ENCODE results near the gene ANK3. TPM values are rescaled to one million over a fixed set of nuclear protein-coding genes. Genes with fewer than 3 reads are reported as not detected.

Gene ANK3
- total RNA-seq, 2 experiments from 2014 or later: 60.5 to 61.9 TPM

- no peak for DNase-seq
- no peaks in the 10 kb centered on the region for H3K27me3 ChIP-seq (ENCODE audit: control insufficient read depth in 1 of 2, insufficient read depth in 2 of 2, low read length in 2 of 2)
- no peak for TF ChIP-seq CTCF (IDR thresholded peaks at IDR 0.05)
- no peaks in the 10 kb centered on the region for H3K36me3 ChIP-seq (ENCODE audit: insufficient read depth, low read length)
- ChIA-PET POLR2A (no interaction called here), CTCF (no interaction called here)
- no peak overlapping the region for H3K4me3 ChIP-seq (ENCODE audit: low read length)
- peaks cover 28% of the 10 kb centered on the region for H3K36me3 Mint-ChIP-seq (ENCODE audit: low read depth)
- intact Hi-C loops (cut with DNase I, micrococcal nuclease): no loop called here
- ATAC-seq (ENCODE audit: poor library complexity): no peak
- H3K27me3 Mint-ChIP-seq: no peaks in the 10 kb centered on the region
- H3K9me3 Mint-ChIP-seq: no peaks in the 10 kb centered on the region
- no peaks in the 10 kb centered on the region for H3K9me3 ChIP-seq (ENCODE audit: control insufficient read depth in 1 of 2, insufficient read depth in 1 of 2, low read length in 2 of 2)
- H3K4me1 Mint-ChIP-seq (ENCODE audit: low read depth): no peaks in the 10 kb centered on the region
- H3K4me3 Mint-ChIP-seq: no peak overlapping the region
- H3K4me1 ChIP-seq (ENCODE audit: insufficient read depth, low read length): no peaks in the 10 kb centered on the region
- no peak overlapping the region for H3K27ac ChIP-seq (ENCODE audit: low read depth in 1 of 2, low read length in 2 of 2)
- H3K27ac Mint-ChIP-seq: no peak overlapping the region
Measured at GRCh38 chr10:60140651-60141632, 248.7 kb downstream of the ANK3 start.

GRCh38 chr10:60139798-60140566, 249.7 kb downstream of the ANK3 start:
- H3K4me1 ChIP-seq (ENCODE audit: insufficient read depth, low read length): no peaks in the 10 kb centered on the region
- H3K9me3 ChIP-seq (ENCODE audit: control insufficient read depth in 1 of 2, insufficient read depth in 1 of 2, low read length in 2 of 2): no peaks in the 10 kb centered on the region
- ChIA-PET CTCF (no interaction called here), POLR2A (no interaction called here)
- ATAC-seq (ENCODE audit: poor library complexity) (no peak), DNase-seq (no peak)
- Mint-ChIP-seq H3K36me3 (ENCODE audit: low read depth) (peaks cover 35% of the 10 kb centered on the region), H3K27ac (no peak overlapping the region), H3K4me3 (no peak overlapping the region), H3K9me3 (no peaks in the 10 kb centered on the region), H3K27me3 (no peaks in the 10 kb centered on the region), H3K4me1 (ENCODE audit: low read depth) (no peaks in the 10 kb centered on the region)
- no peak for TF ChIP-seq CTCF (IDR thresholded peaks at IDR 0.05)
- no peak overlapping the region for H3K27ac ChIP-seq (ENCODE audit: low read depth in 1 of 2, low read length in 2 of 2)
- H3K36me3 ChIP-seq (ENCODE audit: insufficient read depth, low read length): no peaks in the 10 kb centered on the region
- H3K27me3 ChIP-seq (ENCODE audit: control insufficient read depth in 1 of 2, insufficient read depth in 2 of 2, low read length in 2 of 2): no peaks in the 10 kb centered on the region
- intact Hi-C loops (cut with DNase I, micrococcal nuclease): no loop called here
- no peak overlapping the region for H3K4me3 ChIP-seq (ENCODE audit: low read length)

- intact Hi-C loops (cut with DNase I, micrococcal nuclease): no loop called here
Measured at GRCh38 chr10:60139290-60139689, 250.4 kb downstream of the ANK3 start.

More at GRCh38 chr10:60139290-60139689, 250.4 kb downstream of the ANK3 start:
- TF ChIP-seq CTCF (IDR thresholded peaks at IDR 0.05): no peak
- Histone ChIP-seq H3K36me3 (ENCODE audit: insufficient read depth, low read length) (no peaks in the 10 kb centered on the region), H3K27ac (ENCODE audit: low read depth in 1 of 2, low read length in 2 of 2) (no peak overlapping the region), H3K4me3 (ENCODE audit: low read length) (no peak overlapping the region), H3K4me1 (ENCODE audit: insufficient read depth, low read length) (no peaks in the 10 kb centered on the region), H3K27me3 (ENCODE audit: control insufficient read depth in 1 of 2, insufficient read depth in 2 of 2, low read length in 2 of 2) (no peaks in the 10 kb centered on the region), H3K9me3 (ENCODE audit: control insufficient read depth in 1 of 2, insufficient read depth in 1 of 2, low read length in 2 of 2) (no peaks in the 10 kb centered on the region)
- POLR2A ChIA-PET: interaction anchor here (0.6 kb wide), 1 partner anchor 177 kb away, joined by 3 read pairs; no protein-coding TSS in a partner anchor
- Mint-ChIP-seq H3K27me3 (no peaks in the 10 kb centered on the region), H3K4me1 (ENCODE audit: low read depth) (no peaks in the 10 kb centered on the region), H3K27ac (no peak overlapping the region), H3K4me3 (no peak overlapping the region), H3K36me3 (ENCODE audit: low read depth) (peaks cover 35% of the 10 kb centered on the region), H3K9me3 (no peaks in the 10 kb centered on the region)
- ATAC-seq (ENCODE audit: poor library complexity) (no peak), DNase-seq (no peak)
- CTCF ChIA-PET: no interaction called here
